Fibroblast of gingiva (primary cell): ENCODE data around the gene LDLRAD4.

Experiments
- DNase-seq: peaks from one replicate; pipeline ENCODE4 v3.0.0-alpha.2; 2011; ENCODE audit warnings: low read depth

Gene LDLRAD4

GRCh38 chr18:13309031-13309747, 90.6 kb downstream of the LDLRAD4 start:
- no peak for DNase-seq

DNA sequence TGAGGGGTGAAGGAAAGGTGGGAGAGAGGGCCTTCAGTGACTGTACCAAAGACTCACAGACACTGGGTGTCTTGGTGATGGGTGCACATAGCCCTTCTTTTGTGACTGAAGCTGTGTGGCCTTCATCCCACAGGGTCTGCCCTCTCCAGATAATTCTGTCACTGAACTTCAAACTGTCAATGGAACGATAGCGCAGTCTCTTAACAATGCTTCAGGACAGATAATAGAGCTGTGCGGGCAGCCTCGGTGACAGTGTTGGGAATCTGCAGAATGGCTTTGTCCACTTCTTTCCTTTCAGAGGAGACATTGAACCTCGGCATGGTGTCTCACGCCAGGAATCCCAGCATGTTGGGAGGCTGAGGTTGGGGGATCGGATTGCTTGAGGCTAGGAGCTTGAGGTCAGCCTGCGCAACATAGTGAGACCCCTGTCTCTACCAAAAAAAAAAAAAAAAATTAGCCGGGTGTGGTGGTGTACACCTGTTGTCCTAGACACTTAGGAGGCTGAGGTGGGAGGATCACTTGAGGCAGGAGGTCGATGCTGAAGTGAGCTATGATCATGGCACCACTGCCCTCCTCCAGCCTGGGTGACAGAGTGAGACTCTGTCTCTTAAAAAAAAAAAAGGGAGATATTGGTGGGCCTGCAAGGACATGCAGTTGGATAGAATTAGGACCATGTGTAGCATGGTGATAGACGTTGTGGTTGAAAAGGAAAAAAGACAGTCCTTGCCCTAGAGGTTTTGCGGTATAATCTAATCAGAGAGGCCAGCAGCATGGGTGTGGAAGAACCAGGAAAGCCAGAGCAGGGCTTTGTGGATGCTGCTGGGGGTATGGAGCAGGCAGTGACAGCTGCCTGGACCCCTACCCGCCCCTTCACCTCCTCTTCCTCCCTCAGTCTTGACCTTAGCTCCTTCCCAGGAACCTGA, 91.4 kb downstream of the LDLRAD4 start:
- no peak for DNase-seq

DNA sequence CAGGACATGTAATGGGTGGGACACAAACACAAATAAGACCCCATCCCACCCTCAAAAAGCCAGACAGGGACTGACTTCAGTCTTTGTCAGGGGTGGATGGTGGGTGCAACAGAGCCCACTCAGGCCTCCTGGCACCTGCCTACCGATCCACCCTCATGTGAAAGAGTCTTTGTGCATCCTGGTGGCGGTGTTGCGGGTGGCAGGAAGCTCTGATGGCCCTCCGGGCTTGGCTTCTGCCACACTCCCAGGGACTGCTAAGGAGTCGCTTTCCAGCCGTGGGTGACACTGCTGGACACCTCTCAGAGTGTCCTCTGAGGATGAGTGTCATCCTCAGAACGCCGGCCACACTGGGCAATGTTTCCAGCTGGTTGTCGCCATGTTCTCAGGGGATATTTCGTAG, 92.6 kb downstream of the LDLRAD4 start:
- DNase-seq, result no peak

GRCh38 chr18:13312515-13312914, 94.0 kb downstream of the LDLRAD4 start:
- DNase-seq, result no peak

DNA sequence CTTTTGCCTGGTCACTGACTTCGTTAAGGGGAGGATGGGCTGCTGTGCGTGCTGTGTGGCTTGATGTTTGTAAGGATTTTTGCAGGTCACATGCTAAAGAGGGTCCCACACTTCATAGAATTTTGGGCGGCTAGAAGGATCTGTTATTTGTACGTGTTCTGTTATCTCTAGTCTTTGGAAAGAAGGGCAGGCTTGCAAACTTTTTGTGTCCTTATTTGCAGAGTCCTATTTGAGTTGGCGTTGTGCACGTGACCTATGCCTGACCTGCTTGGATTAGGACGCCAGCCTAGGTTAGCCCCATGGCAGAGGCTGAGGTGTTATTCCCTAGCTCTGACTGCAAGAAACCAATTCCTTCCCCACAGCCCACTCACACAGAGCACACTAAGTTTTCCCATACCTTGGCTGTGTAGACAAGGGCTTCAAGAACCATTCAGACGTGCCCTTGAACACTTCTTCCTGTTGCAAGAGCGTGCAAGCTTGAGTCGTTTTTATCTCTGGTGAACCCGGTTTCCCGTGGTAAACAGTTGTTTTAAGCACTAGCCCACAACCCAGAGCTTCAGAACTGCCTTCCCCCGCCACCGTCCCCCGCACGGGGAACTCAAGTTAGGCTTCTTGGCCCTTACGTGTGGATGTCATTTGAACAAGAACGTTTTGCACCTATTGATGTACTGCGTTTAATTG, 94.6 kb downstream of the LDLRAD4 start:
- DNase-seq, result no peak

DNA sequence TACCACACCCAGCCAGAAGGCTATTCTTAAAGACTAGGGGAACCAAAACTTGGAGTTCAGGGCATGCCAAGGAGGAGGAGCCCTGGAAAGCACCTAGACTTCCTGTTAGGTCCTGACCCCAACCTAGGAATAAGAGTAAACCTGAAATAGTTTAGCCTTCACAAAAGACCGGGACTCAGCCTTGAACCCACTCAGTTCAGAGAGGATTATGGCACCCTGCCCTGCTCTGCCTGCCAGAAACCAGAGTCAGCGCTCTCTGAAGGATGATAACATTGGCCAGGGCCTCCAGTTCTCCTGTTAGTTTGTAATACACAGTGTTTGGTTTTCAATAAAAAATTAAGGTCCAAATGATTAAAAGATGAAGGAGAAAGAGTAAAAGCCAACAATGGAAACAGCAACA, 96.4 kb downstream of the LDLRAD4 start:
- no peak for DNase-seq

DNA sequence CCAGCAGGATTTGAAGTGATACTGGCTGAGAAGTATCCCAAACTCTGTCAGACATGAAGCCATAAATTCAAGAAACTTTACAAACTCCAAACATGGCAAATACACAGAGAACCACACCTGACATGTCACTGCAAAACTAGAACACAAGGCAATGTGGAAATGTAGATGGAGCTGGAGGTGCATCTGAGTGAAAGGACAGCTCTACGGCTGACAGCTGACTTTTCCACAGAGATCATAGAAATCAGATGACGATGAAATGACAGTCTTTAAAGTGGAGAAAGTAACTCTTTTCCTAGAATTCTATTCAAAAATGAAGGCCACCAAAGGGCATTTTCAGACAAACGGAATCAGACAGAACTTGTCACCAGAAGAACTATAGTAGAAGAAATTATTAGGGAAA, 97.5 kb downstream of the LDLRAD4 start:
- DNase-seq, result no peak

- DNase-seq, result no peak
Measured at GRCh38 chr18:13317801-13318200, 99.2 kb downstream of the LDLRAD4 start.

DNA sequence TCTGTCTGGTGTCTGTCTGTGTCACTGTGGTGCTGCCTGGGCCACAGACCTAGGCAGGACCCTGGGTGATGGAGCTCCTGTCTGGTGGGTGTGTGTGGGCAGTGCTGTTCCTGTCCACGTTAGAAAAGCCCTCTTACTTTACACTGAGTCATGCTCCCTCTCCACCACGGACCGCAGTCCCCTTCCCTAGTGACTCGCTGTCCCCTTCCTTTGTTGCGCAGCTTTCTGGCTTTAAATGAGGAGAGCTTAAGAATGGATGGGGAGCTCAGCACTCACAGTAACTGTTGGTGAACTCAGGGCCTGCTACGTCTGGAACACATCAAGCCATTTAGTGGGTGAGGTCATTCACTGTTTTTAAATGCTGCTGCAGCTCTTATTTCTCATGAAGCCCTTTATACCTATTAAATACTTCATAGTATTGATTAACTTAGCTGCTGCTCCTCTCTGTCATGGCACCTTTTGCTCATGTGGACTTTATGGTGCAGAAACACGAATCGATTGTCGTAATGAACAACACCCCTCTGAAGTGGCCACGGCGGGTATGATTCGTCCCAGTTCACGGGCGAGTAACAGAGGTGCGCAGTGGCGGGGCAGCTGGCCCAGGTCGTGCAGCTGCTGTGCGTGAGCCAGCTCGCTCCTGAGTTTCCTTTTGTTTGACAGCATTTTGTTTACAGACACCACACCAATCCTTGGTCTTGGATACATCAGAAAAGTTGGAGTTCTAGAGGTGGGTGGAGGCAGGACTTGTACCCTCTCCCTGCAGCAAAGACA, 100.4 kb downstream of the LDLRAD4 start:
- DNase-seq, result no peak

DNA sequence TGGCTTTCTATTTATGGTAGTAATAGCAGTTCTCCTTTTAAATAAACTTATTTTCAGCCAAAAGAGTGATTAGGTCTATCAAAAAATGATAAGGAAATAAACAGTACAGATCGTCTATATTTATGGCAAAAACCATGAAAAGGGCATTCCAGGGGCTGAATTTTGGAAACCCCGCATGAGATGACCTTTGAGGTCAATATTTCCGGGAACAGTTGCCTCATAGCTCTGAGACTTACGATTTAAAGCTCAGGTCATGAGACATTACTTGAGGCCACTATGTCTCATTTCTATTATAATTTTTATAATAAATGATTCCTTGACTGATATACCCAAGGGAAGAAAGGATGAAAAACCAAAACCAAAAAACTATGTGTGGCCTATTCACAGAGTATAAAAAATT, 101.1 kb downstream of the LDLRAD4 start:
- no peak for DNase-seq

- DNase-seq, result no peak
Measured at GRCh38 chr18:13320096-13320495, 101.5 kb downstream of the LDLRAD4 start.

DNA sequence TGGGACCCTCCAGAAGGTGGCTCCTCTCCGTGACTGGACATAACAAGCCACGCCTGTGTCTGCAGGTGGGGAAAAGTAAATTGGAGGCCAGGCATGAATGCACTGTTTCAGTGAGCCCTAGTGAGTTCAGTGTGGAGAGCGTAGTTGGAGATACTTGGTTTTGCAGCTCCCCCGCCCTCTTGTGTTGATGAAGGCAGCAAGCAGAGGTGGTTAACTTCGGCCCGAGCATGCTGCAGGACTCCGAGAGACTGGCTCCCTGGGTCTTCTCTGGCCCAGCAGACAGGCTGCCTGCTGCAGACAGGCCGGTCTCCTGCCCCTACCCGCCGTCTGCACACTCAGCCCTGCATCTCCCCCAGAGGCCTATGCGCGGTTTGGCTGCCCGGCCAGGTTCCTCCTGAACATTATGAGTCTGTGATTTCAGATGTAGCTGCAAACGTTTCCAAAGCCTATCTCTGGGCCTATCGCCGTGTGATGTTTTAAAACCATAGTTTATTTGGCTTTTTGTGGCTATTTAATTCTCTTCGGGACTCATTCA, 102.4 kb downstream of the LDLRAD4 start:
- DNase-seq, result no peak

- no peak for DNase-seq
Measured at GRCh38 chr18:13321923-13322322, 103.4 kb downstream of the LDLRAD4 start.

GRCh38 chr18:13323186-13323585, 104.6 kb downstream of the LDLRAD4 start:
- DNase-seq, result no peak

DNA sequence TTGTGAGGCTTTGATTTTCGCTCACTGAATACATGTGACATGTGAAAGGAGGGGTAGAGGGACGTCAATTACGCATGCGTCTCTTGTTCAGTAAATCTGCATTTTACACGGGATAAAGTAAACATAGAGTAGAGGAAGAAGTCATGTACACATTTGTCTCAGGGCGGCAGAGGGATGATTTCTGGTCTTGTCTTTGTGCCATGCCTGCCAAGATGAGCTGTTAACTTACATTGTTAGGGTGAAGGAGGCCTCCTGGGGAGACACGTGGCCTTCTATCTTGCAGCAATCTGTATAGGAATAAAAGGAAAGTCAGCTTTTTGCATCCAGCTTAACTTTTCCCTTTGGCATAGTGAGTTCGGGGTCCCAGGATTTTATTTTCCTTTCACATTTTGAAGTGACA, 106.3 kb downstream of the LDLRAD4 start:
- DNase-seq, result no peak

GRCh38 chr18:13328213-13328612, 109.7 kb downstream of the LDLRAD4 start:
- no peak for DNase-seq

DNA sequence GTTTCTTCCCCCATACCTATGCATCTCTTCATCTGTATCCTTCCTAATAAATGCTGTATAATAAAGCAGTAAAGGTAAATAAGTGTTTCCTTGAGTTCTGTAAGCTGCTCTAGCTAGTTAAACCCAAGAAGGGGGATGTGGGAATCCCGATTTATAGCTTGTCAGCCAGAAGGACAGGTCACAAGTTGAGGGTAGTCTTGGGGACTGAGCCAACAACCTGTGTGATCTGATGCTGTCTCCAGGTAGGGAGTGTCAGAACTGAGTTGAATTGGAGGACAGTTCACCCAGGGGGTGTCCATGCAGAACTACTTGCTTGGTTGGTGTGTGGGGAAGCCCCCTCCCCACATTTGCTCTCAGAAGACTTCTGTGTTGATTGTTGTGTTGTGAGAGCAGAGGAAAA, 112.4 kb downstream of the LDLRAD4 start:
- no peak for DNase-seq

- DNase-seq, result no peak
Measured at GRCh38 chr18:13331846-13332245, 113.3 kb downstream of the LDLRAD4 start.

GRCh38 chr18:13332874-13333273, 114.3 kb downstream of the LDLRAD4 start:
- DNase-seq, result no peak

DNA sequence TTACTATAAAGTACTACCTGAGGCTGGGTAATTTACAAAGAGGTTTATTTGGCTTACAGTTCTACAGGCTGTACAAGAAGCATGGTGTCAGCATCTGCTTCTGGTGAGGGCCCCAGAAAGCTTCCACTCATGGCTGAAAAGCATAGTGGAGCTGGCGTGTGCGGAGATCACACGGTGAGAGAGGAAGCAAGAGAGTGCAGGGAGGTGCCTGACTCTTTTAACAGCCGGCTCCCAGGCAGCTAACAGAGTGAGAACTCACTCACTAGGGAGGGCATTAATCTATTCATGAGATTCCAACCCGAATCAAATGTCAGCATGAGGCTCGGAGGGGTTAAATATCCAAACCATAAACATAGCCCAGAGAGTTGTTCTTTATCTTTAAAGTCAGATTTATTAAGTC, 117.3 kb downstream of the LDLRAD4 start:
- DNase-seq, result no peak

GRCh38 chr18:13336841-13337240, 118.3 kb downstream of the LDLRAD4 start:
- DNase-seq, result no peak

DNA sequence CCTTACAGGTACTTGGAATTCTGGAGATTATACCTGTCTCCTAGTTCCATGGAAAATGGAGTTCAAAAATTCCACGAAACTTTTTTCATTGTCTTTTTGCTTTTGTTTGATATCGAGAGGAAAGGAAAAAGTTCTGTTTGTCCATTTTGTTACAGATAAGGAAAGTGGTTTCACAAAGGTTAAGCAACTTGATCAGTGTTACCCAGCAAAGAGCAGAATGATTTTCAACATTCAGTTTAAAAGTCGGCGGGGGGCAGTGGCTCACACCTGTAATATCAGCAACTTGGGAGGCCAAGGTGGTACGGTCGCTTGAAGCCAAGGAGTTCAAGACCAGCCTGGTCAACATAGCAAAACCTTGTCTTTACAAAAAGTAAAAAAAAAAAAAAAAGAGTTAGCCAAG, 118.8 kb downstream of the LDLRAD4 start:
- DNase-seq, result no peak
